Measurements from ENCODE around the gene HOXD10.
A peak's percentile ranks its signal among the peaks of the same experiment; 100 is the strongest.

GRCh38 chr2:176149481-176149938 is 32.9 kb downstream of the HOXD10 start:
- peak; percentile 25 for TF ChIP-seq EZH2 (IDR thresholded peaks at IDR 0.05; ENCODE audit: borderline replicate concordance, insufficient read depth, low read length, poor library complexity, severe bottlenecking)
- TF ChIP-seq CTCF (IDR thresholded peaks at IDR 0.05; ENCODE audit: poor library complexity, severe bottlenecking) = no peak
- no peak for TF ChIP-seq POLR2AphosphoS5 (IDR thresholded peaks at IDR 0.05)
- no peak for TF ChIP-seq TAF1 (IDR thresholded peaks at IDR 0.05; ENCODE audit: low read depth)
- TF ChIP-seq REST (IDR thresholded peaks at IDR 0.05; ENCODE audit: borderline replicate concordance) = no peak
- no peak for TF ChIP-seq SMC3 (conservative IDR thresholded peaks at IDR 0.05; ENCODE audit: poor library complexity)
- no peak for TF ChIP-seq EP300 (conservative IDR thresholded peaks at IDR 0.05; ENCODE audit: poor library complexity, severe bottlenecking)
- TF ChIP-seq MXI1 (conservative IDR thresholded peaks at IDR 0.05; ENCODE audit: poor library complexity, severe bottlenecking) = no peak
- TF ChIP-seq RAD21 (conservative IDR thresholded peaks at IDR 0.05) = no peak
